Measurements from ENCODE around the gene AKAP17A.
"Not testable (repeated sequence)": the region's sequence is repeated elsewhere in the genome, so short reads cannot be mapped to it uniquely, and the experiment has no call there.

Gene AKAP17A

GRCh38 chrX:1591102-1591862, at the start of gene AKAP17A:
Gene AKAP17A (plus strand): TSS chrX:1591604. CDS start chrX:1593463, 1,859 bp downstream.
- DNase-seq (ENCODE audit: low spot score) = peak; percentile 99

GRCh38 chrX:1542994-1543725, 48.2 kb upstream of the AKAP17A start:
- DNase-seq (ENCODE audit: low spot score) = no peak

- DNase-seq (ENCODE audit: low spot score) = no peak
Observed at GRCh38 chrX:1545776-1546408, 45.5 kb upstream of the AKAP17A start.

- no peak for DNase-seq (ENCODE audit: low spot score)
Observed at GRCh38 chrX:1546691-1547251, 44.6 kb upstream of the AKAP17A start.

GRCh38 chrX:1551959-1552546, 39.4 kb upstream of the AKAP17A start:
- DNase-seq (ENCODE audit: low spot score) = no peak

GRCh38 chrX:1554469-1555210, 36.8 kb upstream of the AKAP17A start:
- DNase-seq (ENCODE audit: low spot score) = no peak

- no peak for DNase-seq (ENCODE audit: low spot score)
Observed at GRCh38 chrX:1555370-1555769, 36.0 kb upstream of the AKAP17A start.

- DNase-seq (ENCODE audit: low spot score) = not testable (repeated sequence)
Observed at GRCh38 chrX:1557442-1557841, 34.0 kb upstream of the AKAP17A start.

GRCh38 chrX:1558761-1559468, 32.5 kb upstream of the AKAP17A start:
- DNase-seq (ENCODE audit: low spot score) = no peak

GRCh38 chrX:1561164-1561563, 30.2 kb upstream of the AKAP17A start:
- no peak for DNase-seq (ENCODE audit: low spot score)

- not testable (repeated sequence) for DNase-seq (ENCODE audit: low spot score)
Observed at GRCh38 chrX:1564077-1564476, 27.3 kb upstream of the AKAP17A start.

GRCh38 chrX:1564750-1565683, 26.4 kb upstream of the AKAP17A start:
- DNase-seq (ENCODE audit: low spot score) = no peak

GRCh38 chrX:1574181-1574580, 17.2 kb upstream of the AKAP17A start:
- DNase-seq (ENCODE audit: low spot score) = not testable (repeated sequence)

- no peak for DNase-seq (ENCODE audit: low spot score)
Observed at GRCh38 chrX:1576201-1576992, 15.0 kb upstream of the AKAP17A start.

GRCh38 chrX:1577845-1578244, 13.6 kb upstream of the AKAP17A start:
- DNase-seq (ENCODE audit: low spot score) = no peak

- DNase-seq (ENCODE audit: low spot score) = no peak
Observed at GRCh38 chrX:1578511-1579173, 12.8 kb upstream of the AKAP17A start.

- DNase-seq (ENCODE audit: low spot score) = peak; percentile 57
Observed at GRCh38 chrX:1581132-1581531, 10.3 kb upstream of the AKAP17A start.
